ENCODE results near the gene QPRT. TPM values are rescaled to one million over a fixed set of nuclear protein-coding genes. Genes with fewer than 3 reads are reported as not detected.
"Not testable (repeated sequence)": the region's sequence is repeated elsewhere in the genome, so short reads cannot be mapped to it uniquely, and the experiment has no call there.

Gene QPRT
- total and polyA plus RNA-seq, 2 of the 8 experiments (the other 6 are each of a cell fraction or from before 2014, with no cell fraction given) = 89.0 to 102 TPM

DNA sequence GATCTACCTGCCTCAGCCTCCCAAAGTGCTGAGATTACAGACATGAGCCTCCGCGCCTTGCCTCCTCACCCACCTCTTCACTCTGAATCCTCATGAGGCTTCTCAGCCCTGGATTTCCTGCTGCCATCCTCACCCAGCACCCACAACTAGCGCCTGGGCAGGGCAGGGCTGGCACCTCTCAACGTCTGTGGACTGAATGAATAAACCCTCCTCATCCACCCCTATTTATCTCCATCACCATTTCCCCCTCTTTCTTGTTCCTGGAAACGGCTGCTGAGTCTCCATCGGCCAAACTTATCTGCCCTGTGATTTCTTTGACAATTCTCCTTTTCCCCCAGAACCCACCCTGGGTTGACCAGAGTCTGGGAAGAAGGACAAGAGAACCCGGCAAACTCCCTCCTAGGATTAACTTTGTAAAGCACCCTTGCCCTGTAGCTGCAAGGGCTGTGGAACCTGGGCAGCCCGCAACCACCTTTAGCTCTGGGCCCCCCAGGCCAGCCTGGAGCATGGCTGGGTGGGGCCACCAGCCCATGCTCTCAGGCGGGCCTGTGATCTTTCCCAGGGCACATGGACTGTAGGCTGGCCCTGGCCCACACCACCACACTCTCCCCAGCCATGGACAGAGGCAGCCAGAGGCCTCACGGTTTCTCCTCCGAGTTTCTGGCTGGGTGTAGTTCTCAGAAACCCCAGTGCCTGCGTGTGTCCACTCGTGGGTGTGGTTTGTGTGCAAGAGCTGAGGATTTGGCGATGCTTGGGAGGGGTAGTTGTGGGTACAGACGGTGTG is 13.5 kb upstream of the QPRT start (continued):
- no peak for TF ChIP-seq POU5F1 (IDR thresholded peaks at IDR 0.05; ENCODE audit: low read depth, low read length)
- TF ChIP-seq CREB1 (IDR thresholded peaks at IDR 0.05) = no peak
- no peak for TF ChIP-seq POLR2AphosphoS5 (IDR thresholded peaks at IDR 0.05; ENCODE audit: low read depth, low read length)
- TF ChIP-seq EZH2 (IDR thresholded peaks at IDR 0.05; ENCODE audit: low read depth, low read length, severe bottlenecking) = no peak
- TF ChIP-seq SIN3A (conservative IDR thresholded peaks at IDR 0.05 in 1 of 2, IDR thresholded peaks at IDR 0.05 in 1 of 2; ENCODE audit: low read depth in 1 of 2, low read length in 2 of 2) = no peak
- TF ChIP-seq SIX5 (IDR thresholded peaks at IDR 0.05; ENCODE audit: low read depth, low read length) = no peak
- no peak for TF ChIP-seq TAF1 (IDR thresholded peaks at IDR 0.05; ENCODE audit: low read depth, low read length)
- no peak for TF ChIP-seq RAD21 (IDR thresholded peaks at IDR 0.05 in 1 of 2, conservative IDR thresholded peaks at IDR 0.05 in 1 of 2; ENCODE audit: low read depth in 2 of 2, low read length in 2 of 2)
- TF ChIP-seq KDM5A (IDR thresholded peaks at IDR 0.05; ENCODE audit: low read length) = no peak
- no peak for TF ChIP-seq EP300 (IDR thresholded peaks at IDR 0.05; ENCODE audit: borderline replicate concordance in 1 of 2, low read depth in 2 of 2, low read length in 2 of 2)

DNA sequence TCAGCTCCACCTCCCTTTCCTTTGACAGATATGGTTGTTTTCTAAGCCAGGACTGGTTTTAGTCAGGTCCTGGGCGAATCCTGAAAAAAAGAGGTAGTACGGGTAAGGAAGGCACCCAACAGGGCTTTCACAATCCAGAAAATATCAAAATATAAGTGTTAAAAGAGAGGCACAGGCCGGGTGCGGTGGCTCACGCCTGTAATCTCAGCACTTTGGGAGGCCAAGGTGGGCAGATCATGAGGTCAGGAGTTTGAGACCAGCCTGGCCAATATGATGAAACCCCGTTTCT is 11.7 kb upstream of the QPRT start:
- H3K14ac ChIP-seq (ENCODE audit: insufficient read length); H3K9ac ChIP-seq (replicated peaks in 1 of 4; ENCODE audit: extremely low read depth in 1 of 4, low read depth in 3 of 4, low read length in 3 of 4); H2BK120ac ChIP-seq (replicated peaks; ENCODE audit: low read depth, low read length); H3K4ac ChIP-seq (replicated peaks; ENCODE audit: insufficient read length, low read depth, low read length); DNase-seq (ENCODE audit: low read depth in 1 of 2, low spot score in 2 of 2); H2BK15ac ChIP-seq (ENCODE audit: low read length); H4K5ac ChIP-seq (ENCODE audit: insufficient read length, low read depth, low read length); H3K23me2 ChIP-seq (ENCODE audit: low read depth, low read length); H3K79me2 ChIP-seq (ENCODE audit: control insufficient read depth in 1 of 2, insufficient read depth in 2 of 2, low read length in 2 of 2); H3K36me3 ChIP-seq (ENCODE audit: control insufficient read depth in 2 of 4, insufficient read depth in 4 of 4, low read length in 3 of 4); FAIRE-seq; H2BK12ac ChIP-seq (ENCODE audit: low read depth, low read length); H3K56ac ChIP-seq (replicated peaks; ENCODE audit: insufficient read length, low read depth, low read length); H3K9me3 ChIP-seq (ENCODE audit: insufficient read depth in 2 of 2, low read depth in 1 of 2, low read length in 1 of 2); H4K20me1 ChIP-seq (replicated peaks in 1 of 2; ENCODE audit: control insufficient read depth in 1 of 2, insufficient read depth in 2 of 2, low read length in 2 of 2); H3K79me1 ChIP-seq (ENCODE audit: low read depth, low read length); H3K18ac ChIP-seq (ENCODE audit: extremely low read depth, low read length); H3K27me3 ChIP-seq (replicated peaks in 1 of 4; ENCODE audit: control insufficient read depth in 3 of 4, extremely low read depth in 1 of 4, insufficient read depth in 3 of 4, low read length in 3 of 4); H4K8ac ChIP-seq (ENCODE audit: extremely low read depth, insufficient read depth, low read length); H3K27ac ChIP-seq (ENCODE audit: low read depth, low read length); H3K23ac ChIP-seq (ENCODE audit: insufficient read length); H4K91ac ChIP-seq (replicated peaks; ENCODE audit: insufficient read length, low read length): not testable (repeated sequence)
- H2BK5ac ChIP-seq (ENCODE audit: low read depth, low read length) = 0 out of 2 replicates have a peak overlapping the region, but pooled peaks have one; percentile 81
- H2AK5ac ChIP-seq (ENCODE audit: low read depth, low read length) = peak overlapping the region; percentile 2
- peaks cover 0 to 24% (median 18%) of the 10 kb centered on the region in 4 experiments; a peak in 6 of 7 replicates for H3K4me1 ChIP-seq (replicated peaks in 1 of 4; ENCODE audit: control insufficient read depth in 3 of 4, insufficient read depth in 4 of 4, low read length in 3 of 4)
- WGBS, 2 experiments (ENCODE audit: extremely low coverage in 1 of 2, insufficient coverage in 1 of 2, insufficient read length in 1 of 2, insufficient replicate concordance in 2 of 2, low coverage in 1 of 2, low lambda C conversion rate in 2 of 2, missing lambda C conversion rate in 1 of 2) = 85% methylated on average over 6 of the region's 6 CpGs; no CpG with 5 or more reads in 1 of the 2 experiments
- H2AFZ ChIP-seq (ENCODE audit: low read length) = peak overlapping the region; percentile 14; the same call in 1 of the 2 replicates
- ChIA-PET CTCF (ENCODE audit: partially characterized antibody) (interaction anchor here (0.8 to 1.7 kb wide), 6 partner anchors 9 to 146 kb away, joined by 3 to 6 read pairs (median 4); no protein-coding TSS in a partner anchor), POLR2A (ENCODE audit: partially characterized antibody) (interaction anchor here (1.0 to 3.7 kb wide), 13 partner anchors 10 to 54 kb away, joined by 3 to 59 read pairs (median 4); partner anchors contain the start of gene QPRT)
- 0 out of 2 replicates have a peak overlapping the region, but pooled peaks have one; percentile 51 for H2BK20ac ChIP-seq (ENCODE audit: low read length)
- H3K4me2 ChIP-seq (ENCODE audit: insufficient read depth in 1 of 2, low read depth in 2 of 2, low read length in 2 of 2) = peak overlapping the region; percentile 66 to 75
- peak overlapping the region in 2 of 4 experiments; percentile 22 to 52; a peak in 3 of 8 replicates for H3K4me3 ChIP-seq (ENCODE audit: extremely low read depth in 1 of 4, insufficient read depth in 2 of 4, low read depth in 3 of 4, low read length in 4 of 4)
